ENCODE results near the gene PAM. TPM values are rescaled to one million over a fixed set of nuclear protein-coding genes. Genes with fewer than 3 reads are reported as not detected.

The PAM gene
- total RNA-seq, 1 experiment from 2014 or later = 131 TPM

- ChIA-PET CTCF (no interaction called here), POLR2A (no interaction called here)
- no peaks in the 10 kb centered on the region for H3K9me3 ChIP-seq (ENCODE audit: control insufficient read depth, insufficient read depth, low read depth, low read length)
- no peak overlapping the region for H3K27ac ChIP-seq (ENCODE audit: low read length)
- DNase-seq (ENCODE audit: low read depth, low spot score) (no peak), ATAC-seq (no peak; the same call in 1 of the 2 replicates)
- no peaks in the 10 kb centered on the region for H3K36me3 ChIP-seq (ENCODE audit: control insufficient read depth, insufficient read depth, low read length)
- in situ Hi-C loops (cut with HindIII; ENCODE audit: low pct_unique_long_range_greater_than_20kb, low sequenced_read_pairs) = no loop called here
- no peak overlapping the region for H3K4me3 ChIP-seq (ENCODE audit: low read depth in 2 of 2, low read length in 2 of 2)
- BruUV-seq (replicated peaks) = no TSS peak
- TF ChIP-seq TCF7L2 (IDR thresholded peaks at IDR 0.05; ENCODE audit: low read depth, low read length) (no peak), REST (IDR thresholded peaks at IDR 0.05; ENCODE audit: insufficient read depth in 1 of 2, low read depth in 2 of 2, low read length in 1 of 2) (no peak), POLR2AphosphoS5 (IDR thresholded peaks at IDR 0.05; ENCODE audit: low read depth, low read length) (no peak), SIN3A (IDR thresholded peaks at IDR 0.05; ENCODE audit: borderline replicate concordance, insufficient read depth, low read depth, low read length) (no peak), CTCF (IDR thresholded peaks at IDR 0.05) (no peak)
- H3K4me1 ChIP-seq (ENCODE audit: control insufficient read depth, insufficient read depth, low read length) = no peaks in the 10 kb centered on the region; the same call in 1 of the 2 replicates
- no peaks in the 10 kb centered on the region for H3K27me3 ChIP-seq (ENCODE audit: control insufficient read depth, insufficient read depth, low read length)
- intact Hi-C loops (cut with micrococcal nuclease; ENCODE audit: unreplicated experiment) = no loop called here
Observed at GRCh38 chr5:102902135-102902448, 147.0 kb downstream of the PAM start.

- Histone ChIP-seq H3K4me1 (ENCODE audit: control insufficient read depth, insufficient read depth, low read length) (no peaks in the 10 kb centered on the region; the same call in 1 of the 2 replicates), H3K27ac (ENCODE audit: low read length) (no peak overlapping the region), H3K36me3 (ENCODE audit: control insufficient read depth, insufficient read depth, low read length) (no peaks in the 10 kb centered on the region), H3K27me3 (ENCODE audit: control insufficient read depth, insufficient read depth, low read length) (no peaks in the 10 kb centered on the region), H3K9me3 (ENCODE audit: control insufficient read depth, insufficient read depth, low read depth, low read length) (no peaks in the 10 kb centered on the region), H3K4me3 (ENCODE audit: low read depth in 2 of 2, low read length in 2 of 2) (no peak overlapping the region)
- ChIA-PET POLR2A (no interaction called here), CTCF (no interaction called here)
- TF ChIP-seq SIN3A (IDR thresholded peaks at IDR 0.05; ENCODE audit: borderline replicate concordance, insufficient read depth, low read depth, low read length) = no peak
- no peak for TF ChIP-seq TCF7L2 (IDR thresholded peaks at IDR 0.05; ENCODE audit: low read depth, low read length)
- TF ChIP-seq CTCF (IDR thresholded peaks at IDR 0.05) = no peak
- no peak for TF ChIP-seq REST (IDR thresholded peaks at IDR 0.05; ENCODE audit: insufficient read depth in 1 of 2, low read depth in 2 of 2, low read length in 1 of 2)
- TF ChIP-seq POLR2AphosphoS5 (IDR thresholded peaks at IDR 0.05; ENCODE audit: low read depth, low read length) = no peak
- ATAC-seq (no peak), DNase-seq (ENCODE audit: low read depth, low spot score) (no peak)
- intact Hi-C loops (cut with micrococcal nuclease; ENCODE audit: unreplicated experiment) (no loop called here), in situ Hi-C loops (cut with HindIII; ENCODE audit: low pct_unique_long_range_greater_than_20kb, low sequenced_read_pairs) (no loop called here)
- no TSS peak for BruUV-seq (replicated peaks)
Observed at GRCh38 chr5:102902647-102903046, 147.5 kb downstream of the PAM start.

Data from Panc1 (cell line).